GM19240 (cell line): ENCODE measurements around the gene FAIM.
"Not testable (repeated sequence)": the region's sequence is repeated elsewhere in the genome, so short reads cannot be mapped to it uniquely, and the experiment has no call there.

Source experiments
- DNase-seq: peaks from one replicate; pipeline ENCODE4 v3.0.0; 2011; ENCODE audit warnings: low spot score; ENCODE audit not compliant: insufficient read length

Gene FAIM

GRCh38 chr3:138678086-138678485 is 69.5 kb downstream of the FAIM start:
- DNase-seq = no peak

- DNase-seq = no peak
These were observed 70.4 kb downstream of the FAIM start for GRCh38 chr3:138678874-138679392.

- DNase-seq = not testable (repeated sequence)
These were observed 72.4 kb downstream of the FAIM start for GRCh38 chr3:138680974-138681373.

GRCh38 chr3:138681463-138682220 is 73.1 kb downstream of the FAIM start:
- no peak for DNase-seq

GRCh38 chr3:138682648-138683047 is 74.1 kb downstream of the FAIM start:
- DNase-seq = no peak
